Measurements from ENCODE around the gene SIPA1L3. TPM values are rescaled to one million over a fixed set of nuclear protein-coding genes. Genes with fewer than 3 reads are reported as not detected.

The SIPA1L3 gene, protein sequence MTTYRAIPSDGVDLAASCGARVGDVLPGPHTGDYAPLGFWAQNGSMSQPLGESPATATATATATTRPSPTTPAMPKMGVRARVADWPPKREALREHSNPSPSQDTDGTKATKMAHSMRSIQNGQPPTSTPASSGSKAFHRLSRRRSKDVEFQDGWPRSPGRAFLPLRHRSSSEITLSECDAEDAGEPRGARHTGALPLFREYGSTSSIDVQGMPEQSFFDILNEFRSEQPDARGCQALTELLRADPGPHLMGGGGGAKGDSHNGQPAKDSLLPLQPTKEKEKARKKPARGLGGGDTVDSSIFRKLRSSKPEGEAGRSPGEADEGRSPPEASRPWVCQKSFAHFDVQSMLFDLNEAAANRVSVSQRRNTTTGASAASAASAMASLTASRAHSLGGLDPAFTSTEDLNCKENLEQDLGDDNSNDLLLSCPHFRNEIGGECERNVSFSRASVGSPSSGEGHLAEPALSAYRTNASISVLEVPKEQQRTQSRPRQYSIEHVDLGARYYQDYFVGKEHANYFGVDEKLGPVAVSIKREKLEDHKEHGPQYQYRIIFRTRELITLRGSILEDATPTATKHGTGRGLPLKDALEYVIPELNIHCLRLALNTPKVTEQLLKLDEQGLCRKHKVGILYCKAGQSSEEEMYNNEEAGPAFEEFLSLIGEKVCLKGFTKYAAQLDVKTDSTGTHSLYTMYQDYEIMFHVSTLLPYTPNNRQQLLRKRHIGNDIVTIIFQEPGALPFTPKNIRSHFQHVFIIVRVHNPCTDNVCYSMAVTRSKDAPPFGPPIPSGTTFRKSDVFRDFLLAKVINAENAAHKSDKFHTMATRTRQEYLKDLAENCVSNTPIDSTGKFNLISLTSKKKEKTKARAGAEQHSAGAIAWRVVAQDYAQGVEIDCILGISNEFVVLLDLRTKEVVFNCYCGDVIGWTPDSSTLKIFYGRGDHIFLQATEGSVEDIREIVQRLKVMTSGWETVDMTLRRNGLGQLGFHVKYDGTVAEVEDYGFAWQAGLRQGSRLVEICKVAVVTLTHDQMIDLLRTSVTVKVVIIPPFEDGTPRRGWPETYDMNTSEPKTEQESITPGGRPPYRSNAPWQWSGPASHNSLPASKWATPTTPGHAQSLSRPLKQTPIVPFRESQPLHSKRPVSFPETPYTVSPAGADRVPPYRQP (N-terminal part only)
- total RNA-seq, result 5.3 and 15.7 TPM in 2 replicates

GRCh38 chr19:37906869-37907734 lies at the start of gene SIPA1L3:
Gene SIPA1L3 (plus strand): TSS chr19:37907208. CDS start chr19:38081566, 174,358 bp downstream.

DNA sequence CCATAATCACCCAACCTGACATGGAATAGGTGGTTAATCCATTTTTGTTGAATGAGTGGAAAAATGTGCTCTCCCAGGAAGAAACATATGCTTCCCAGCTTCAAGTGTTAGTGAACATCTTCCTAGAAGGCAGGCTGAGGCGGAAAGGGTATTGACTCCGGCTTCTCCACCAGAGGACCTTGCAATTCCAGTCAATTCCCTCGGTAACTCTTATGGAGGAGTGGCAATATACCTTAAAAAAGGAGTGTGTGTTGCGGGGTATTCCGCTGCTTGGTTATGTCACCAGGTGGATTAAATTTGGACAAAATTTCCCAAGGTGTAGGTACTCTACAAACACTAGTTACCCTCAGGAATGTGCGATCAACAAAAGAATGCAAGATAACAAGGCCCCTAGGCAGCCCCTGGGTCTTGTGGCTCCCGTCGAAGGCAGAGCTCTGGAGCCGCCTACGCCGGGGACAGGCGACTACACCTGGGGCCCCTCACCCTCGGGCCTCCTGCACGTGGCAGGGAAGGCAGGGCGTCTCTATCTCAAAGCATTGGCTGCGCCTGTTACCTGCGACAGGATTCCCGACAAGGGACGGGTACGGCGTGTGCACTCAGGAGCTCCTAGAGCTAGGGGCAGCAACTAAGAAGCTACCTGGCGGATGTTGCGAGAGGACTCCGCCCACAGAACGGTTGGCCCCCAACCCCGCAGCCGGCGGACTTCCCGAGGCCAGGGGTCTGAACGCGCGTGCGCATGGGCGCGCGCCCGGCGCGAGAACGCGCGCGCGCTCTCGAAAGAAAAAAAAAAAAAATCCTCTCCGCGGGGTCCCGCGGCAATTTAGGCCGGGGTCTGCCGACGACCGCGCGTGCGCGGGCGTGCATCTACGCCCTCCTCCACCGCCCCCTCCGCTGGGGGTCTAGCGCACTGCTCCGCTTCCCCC lies 801 bp upstream of the SIPA1L3 start, which contains the start of gene WDR87:
Gene WDR87 (minus strand): TSS at position 649 of the 923 bp plus-strand sequence. CDS start 8,355 bp downstream, outside the sequence.

DNA sequence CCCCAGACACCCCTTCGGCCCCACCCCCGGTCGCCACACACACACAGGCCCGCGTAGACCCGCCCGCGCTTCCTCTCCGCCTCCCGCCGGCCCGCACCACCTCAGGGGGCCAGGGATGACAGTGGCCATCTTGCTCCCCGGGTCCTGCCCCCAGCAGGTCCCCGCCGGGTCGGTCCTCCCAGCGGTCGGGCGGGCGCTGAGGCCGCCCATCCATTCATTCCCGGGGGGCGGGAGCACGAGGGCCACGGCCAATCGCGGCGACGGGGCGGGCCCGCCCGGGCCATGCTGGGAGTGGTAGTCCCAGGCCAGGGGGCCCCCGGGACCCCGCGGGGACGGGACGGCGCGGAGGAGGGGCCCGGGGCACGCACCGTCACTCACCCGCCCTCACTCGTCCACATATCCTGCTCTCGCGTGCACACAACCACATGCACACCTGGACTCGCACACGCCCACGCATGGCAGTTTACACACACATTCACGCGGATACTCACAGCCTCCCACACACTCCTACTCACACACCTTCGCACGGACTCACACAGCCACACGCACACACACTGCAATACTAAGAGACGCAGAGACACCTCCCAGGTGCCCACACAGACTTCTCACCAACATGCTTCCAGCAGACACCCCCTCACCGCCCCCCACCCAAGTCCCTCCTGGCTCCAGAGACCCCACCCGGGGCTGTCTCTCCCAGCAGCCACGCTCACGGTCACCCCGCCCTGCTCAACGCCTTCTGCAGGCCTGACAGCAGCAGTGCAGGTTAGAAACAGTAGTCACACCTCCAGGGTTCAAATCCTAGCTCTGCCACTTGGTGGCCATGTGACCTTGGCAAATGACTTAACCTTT lies 317.2 kb downstream of the SIPA1L3 start, which contains the start of gene DPF1:
Gene DPF1 (minus strand): TSS at position 209 of the 849 bp plus-strand sequence. CDS start 80 bp downstream, at position 129.

Other genes with a start within 250 kb of the SIPA1L3 start
- gene ZNF607, start 187.4 kb upstream of the SIPA1L3 start, total RNA-seq, result 4.6 and 5.5 TPM in 2 replicates
- gene ZNF573, start 127.6 kb upstream of the SIPA1L3 start, total RNA-seq, result 3.9 and 5.5 TPM in 2 replicates
- under 0.01 TPM in 1 of 2 replicates, not detected in the other for gene WDR87, start 614 bp upstream of the SIPA1L3 start, total RNA-seq